GM12865 (cell line): ENCODE data around the gene IFIT1.
A peak's percentile ranks its signal among the peaks of the same experiment; 100 is the strongest.

Experiments
- DNase-seq: peaks from one replicate; pipeline ENCODE4 v3.0.0; 2010; ENCODE audit warnings: low read depth
- H3K4me3 ChIP-seq: 2 replicates; pipeline ENCODE4 v1.5.1; 2011; ENCODE audit warnings: mild to moderate bottlenecking, low read depth, low read length, control low read depth
- TF ChIP-seq, protein P1 (sequence below): IDR thresholded peaks from 2 replicates; pipeline ENCODE4 v1.5.1; 2011; ENCODE audit warnings: low read length, control low read depth, low read depth, inconsistent platforms; ENCODE audit not compliant: insufficient read depth; ENCODE audit errors: missing control alignments

IFIT1 gene

DNA sequence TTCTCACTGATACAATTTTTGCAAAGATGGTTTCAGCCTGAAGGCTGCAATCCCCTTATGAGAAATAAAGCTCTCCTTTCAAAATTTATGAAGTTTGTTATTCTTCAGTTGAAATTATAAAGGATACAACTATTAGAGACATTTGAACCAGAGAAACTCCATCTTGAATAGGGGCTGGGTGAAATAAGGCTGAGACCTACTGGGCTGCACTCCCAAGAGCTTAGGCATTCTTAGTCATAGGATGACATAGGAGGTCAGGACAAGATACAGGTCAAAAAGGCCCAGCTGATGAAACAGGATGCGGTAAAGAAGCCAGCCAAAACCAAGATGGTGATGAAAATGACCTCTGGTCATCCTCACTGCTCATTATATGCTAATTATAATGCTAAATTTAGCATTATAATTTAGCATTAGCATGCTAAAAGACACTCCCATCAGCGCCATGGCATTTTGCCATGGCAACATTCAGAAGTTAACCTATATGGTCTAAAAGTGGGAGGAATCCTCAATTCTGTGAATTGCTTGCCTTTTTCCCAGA, 37.0 kb upstream of the IFIT1 start:
- peak; percentile 43 for DNase-seq
- H3K4me3 ChIP-seq = no peak overlapping the region
- TF ChIP-seq, protein P1, sequence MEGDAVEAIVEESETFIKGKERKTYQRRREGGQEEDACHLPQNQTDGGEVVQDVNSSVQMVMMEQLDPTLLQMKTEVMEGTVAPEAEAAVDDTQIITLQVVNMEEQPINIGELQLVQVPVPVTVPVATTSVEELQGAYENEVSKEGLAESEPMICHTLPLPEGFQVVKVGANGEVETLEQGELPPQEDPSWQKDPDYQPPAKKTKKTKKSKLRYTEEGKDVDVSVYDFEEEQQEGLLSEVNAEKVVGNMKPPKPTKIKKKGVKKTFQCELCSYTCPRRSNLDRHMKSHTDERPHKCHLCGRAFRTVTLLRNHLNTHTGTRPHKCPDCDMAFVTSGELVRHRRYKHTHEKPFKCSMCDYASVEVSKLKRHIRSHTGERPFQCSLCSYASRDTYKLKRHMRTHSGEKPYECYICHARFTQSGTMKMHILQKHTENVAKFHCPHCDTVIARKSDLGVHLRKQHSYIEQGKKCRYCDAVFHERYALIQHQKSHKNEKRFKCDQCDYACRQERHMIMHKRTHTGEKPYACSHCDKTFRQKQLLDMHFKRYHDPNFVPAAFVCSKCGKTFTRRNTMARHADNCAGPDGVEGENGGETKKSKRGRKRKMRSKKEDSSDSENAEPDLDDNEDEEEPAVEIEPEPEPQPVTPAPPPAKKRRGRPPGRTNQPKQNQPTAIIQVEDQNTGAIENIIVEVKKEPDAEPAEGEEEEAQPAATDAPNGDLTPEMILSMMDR = no peak

DNA sequence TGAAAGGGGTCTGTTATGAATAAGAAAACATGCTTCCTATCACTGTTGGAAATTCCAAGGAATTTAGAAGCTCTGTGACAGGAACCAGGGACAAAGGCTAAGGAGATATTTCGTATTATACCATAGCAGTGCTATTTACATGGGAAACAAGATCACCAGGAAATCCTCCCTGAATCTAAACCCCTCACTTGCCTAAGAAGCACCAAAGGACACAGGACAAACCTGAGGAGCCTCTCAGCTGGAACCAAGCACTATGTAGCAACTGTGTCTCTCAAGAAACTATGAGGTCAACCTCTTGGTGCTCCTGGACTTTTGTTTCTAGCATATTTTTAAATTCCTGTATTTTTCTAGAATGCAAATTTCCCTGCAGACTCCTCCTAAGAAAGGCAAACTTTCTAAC, 35.3 kb upstream of the IFIT1 start:
- DNase-seq = no peak
- TF ChIP-seq, protein P1 = no peak
- H3K4me3 ChIP-seq = no peak overlapping the region

DNA sequence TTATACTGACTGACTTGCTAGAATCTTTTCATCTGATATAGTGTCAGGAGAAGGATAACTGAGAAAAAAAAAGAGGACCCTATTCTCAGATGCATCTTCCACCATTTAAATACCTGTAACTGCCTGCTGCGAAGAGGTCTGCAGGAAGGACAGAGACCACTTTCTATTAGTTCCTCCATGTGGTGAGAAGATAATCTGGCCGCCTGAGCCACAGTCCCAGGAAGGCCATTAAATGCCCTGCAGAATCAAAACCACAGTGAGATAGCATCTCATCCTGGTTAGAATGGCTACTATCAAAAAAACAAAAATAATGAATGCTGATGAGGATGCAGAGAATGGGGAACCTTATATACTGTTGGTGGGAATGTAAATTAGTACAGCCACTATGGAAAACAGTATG, 34.4 kb upstream of the IFIT1 start:
- TF ChIP-seq, protein P1 = no peak
- DNase-seq = no peak
- H3K4me3 ChIP-seq = no peak overlapping the region

DNA sequence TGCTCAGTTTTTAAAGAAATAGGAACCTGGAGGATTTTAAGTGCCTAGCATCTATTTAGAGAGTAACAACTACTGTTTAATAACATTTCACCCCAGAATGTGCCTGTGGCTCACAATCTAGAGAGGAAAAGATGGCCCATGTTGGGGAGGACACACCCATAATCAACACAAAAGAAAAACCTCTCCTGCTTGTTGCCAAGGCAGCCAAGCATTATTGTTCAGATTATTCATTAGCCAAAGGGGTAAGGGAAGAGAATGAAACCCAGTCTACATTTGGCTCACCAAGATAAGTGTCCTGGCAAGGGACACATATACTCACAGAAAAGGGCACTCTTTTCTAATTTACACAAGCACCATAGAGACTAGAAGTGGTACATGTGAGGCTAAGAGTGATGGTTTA, 32.3 kb upstream of the IFIT1 start:
- DNase-seq = no peak
- no peak overlapping the region for H3K4me3 ChIP-seq
- TF ChIP-seq, protein P1 = no peak

DNA sequence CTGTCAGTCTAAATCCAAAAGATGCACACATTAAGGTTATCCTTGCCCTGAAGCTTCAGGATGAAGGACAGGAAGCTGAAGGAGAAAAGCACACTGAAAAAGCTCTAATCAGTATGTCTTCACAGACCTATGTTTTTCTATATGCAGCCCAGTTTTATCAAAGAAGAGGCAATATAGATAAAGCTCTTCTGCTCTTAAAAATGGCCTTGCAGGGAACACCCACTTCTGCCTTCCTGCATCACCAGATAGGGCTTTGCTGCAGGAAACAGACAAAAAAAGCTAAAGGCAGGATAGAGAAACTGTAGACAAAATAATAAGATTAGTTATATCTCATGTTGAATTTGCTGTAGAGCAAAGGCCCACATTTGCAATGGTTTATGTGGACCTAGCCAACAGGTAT, 29.5 kb upstream of the IFIT1 start:
- no peak overlapping the region for H3K4me3 ChIP-seq
- TF ChIP-seq, protein P1 = no peak
- DNase-seq = no peak

DNA sequence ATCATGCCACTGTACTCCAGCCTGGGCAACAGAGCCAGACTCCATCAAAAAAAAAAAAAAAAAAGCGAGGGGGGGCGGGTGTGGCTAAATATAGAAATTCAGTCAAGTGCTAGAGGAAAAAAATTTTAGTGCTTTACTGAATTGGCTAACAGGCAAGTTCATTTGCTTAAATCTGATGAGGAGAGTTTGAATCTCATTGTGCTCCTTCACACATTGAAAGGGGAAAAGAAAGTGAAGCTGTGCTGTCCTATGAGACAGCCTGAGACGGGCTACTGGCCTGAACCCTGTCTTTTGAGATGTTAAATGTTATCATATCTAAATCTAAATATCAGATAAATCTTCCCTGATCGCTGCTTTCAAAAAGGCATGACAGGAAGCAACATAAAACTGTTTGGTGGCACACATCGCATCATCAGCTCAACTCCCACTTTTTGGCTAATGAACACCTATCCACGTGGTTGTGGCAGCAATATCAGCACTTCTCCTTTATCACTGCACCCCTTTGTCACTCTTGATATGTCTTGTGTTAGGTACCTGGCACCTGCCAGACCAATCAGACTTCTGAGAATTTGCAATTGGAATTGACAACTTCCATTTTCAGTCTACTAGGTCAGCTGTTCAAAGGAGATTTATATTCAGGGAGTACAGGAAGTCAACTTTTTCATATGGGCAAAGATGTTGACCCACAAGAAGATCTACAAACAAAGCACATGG, 28.5 kb upstream of the IFIT1 start:
- TF ChIP-seq, protein P1 = no peak
- peak; percentile 52 for DNase-seq
- H3K4me3 ChIP-seq = no peak overlapping the region

DNA sequence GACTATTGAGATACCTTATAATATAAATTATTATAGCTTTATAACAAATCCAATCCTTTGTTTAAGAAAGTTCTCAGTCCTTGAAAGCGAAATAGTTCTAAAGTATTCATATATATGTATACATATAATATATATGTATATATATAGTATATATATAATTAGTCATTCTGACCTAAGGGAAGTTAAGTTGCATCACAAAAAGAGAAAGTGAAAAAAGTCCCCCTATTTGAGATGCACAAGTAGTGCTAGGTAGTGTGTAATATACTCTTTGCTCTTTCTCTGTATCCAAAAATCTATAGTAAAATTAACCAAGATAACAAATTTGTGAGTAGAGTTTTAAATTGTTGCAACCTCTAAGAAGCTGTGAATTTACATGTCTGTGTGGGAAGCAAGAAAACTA, 27.9 kb upstream of the IFIT1 start:
- no peak overlapping the region for H3K4me3 ChIP-seq
- TF ChIP-seq, protein P1 = no peak
- DNase-seq = peak; percentile 34
